GM19043 (cell line): ENCODE data around the gene CCL22.
"Not testable (repeated sequence)": the region's sequence is repeated elsewhere in the genome, so short reads cannot be mapped to it uniquely, and the experiment has no call there.

Experiments used
- ATAC-seq: cut with Tn5 transposase; IDR thresholded peaks from one replicate; pipeline ENCODE4 v1.9.1; 2021; ENCODE audit warnings: low read depth; ENCODE audit not compliant: unreplicated experiment

Gene CCL22

GRCh38 chr16:57391300-57391699 lies 32.7 kb downstream of the CCL22 start:
- ATAC-seq: no peak

- no peak for ATAC-seq
Observed at GRCh38 chr16:57391708-57392107, 33.1 kb downstream of the CCL22 start.

GRCh38 chr16:57392694-57393093 lies 34.1 kb downstream of the CCL22 start:
- ATAC-seq: no peak

- no peak for ATAC-seq
Observed at GRCh38 chr16:57394444-57394843, 35.9 kb downstream of the CCL22 start.

GRCh38 chr16:57395026-57395425 lies 36.4 kb downstream of the CCL22 start:
- ATAC-seq: no peak

- no peak for ATAC-seq
Observed at GRCh38 chr16:57396786-57397185, 38.2 kb downstream of the CCL22 start.

- not testable (repeated sequence) for ATAC-seq
Observed at GRCh38 chr16:57397493-57397892, 38.9 kb downstream of the CCL22 start.

- ATAC-seq: no peak
Observed at GRCh38 chr16:57401943-57402640, 43.5 kb downstream of the CCL22 start.

GRCh38 chr16:57403965-57404817 lies 45.6 kb downstream of the CCL22 start, which contains the start of gene CCL17:
Gene CCL17 (plus strand): TSS chr16:57404767. CDS start chr16:57413933, 9,166 bp downstream.
- ATAC-seq: no peak

GRCh38 chr16:57405097-57405496 lies 46.5 kb downstream of the CCL22 start:
- no peak for ATAC-seq

GRCh38 chr16:57406881-57407280 lies 48.3 kb downstream of the CCL22 start:
- no peak for ATAC-seq

- no peak for ATAC-seq
Observed at GRCh38 chr16:57407521-57408353, 49.2 kb downstream of the CCL22 start.

GRCh38 chr16:57409065-57409464 lies 50.5 kb downstream of the CCL22 start:
- ATAC-seq: no peak

GRCh38 chr16:57409870-57410587 lies 51.4 kb downstream of the CCL22 start:
- no peak for ATAC-seq

- no peak for ATAC-seq
Observed at GRCh38 chr16:57411362-57411976, 52.9 kb downstream of the CCL22 start.

- ATAC-seq: no peak
Observed at GRCh38 chr16:57412584-57412983, 54.0 kb downstream of the CCL22 start.

GRCh38 chr16:57413301-57413730 lies 54.7 kb downstream of the CCL22 start:
- peak; percentile 83 for ATAC-seq

GRCh38 chr16:57413733-57414132 lies 55.1 kb downstream of the CCL22 start:
- peak; percentile 15 for ATAC-seq
